Measurements from ENCODE around the gene ANKRD37.

- no peak for TF ChIP-seq CTCF (IDR thresholded peaks at IDR 0.05; ENCODE audit: low read length)
- TF ChIP-seq EZH2 (optimal IDR thresholded peaks at IDR 0.05; ENCODE audit: low read depth, low read length): no peak
- no peak for TF ChIP-seq EZH2phosphoT487 (IDR thresholded peaks at IDR 0.05; ENCODE audit: low read length)
Measured at GRCh38 chr4:185437809-185438208, 41.2 kb downstream of the ANKRD37 start.

Data from MM.1S (cell line).